ENCODE results near the gene SLC6A3.

SLC6A3 gene

DNA sequence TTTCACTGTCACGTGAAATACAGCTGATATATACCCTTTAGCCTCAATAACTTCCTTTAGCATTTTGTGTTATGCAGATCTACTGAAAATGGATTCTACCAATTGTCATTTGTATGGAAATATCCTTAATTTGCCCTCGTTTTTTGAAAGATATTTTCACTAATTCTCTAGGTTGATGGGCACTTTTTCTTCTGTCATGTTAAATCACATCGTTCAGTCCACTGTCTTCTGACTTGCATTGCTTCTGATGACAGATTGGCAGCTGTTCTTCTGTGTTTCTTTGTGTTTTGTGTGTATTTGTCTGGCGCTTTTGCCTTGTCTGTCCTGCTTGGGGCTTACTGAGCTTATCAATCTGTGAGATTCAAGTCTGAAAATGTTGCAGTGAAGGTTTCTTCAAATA, 90.7 kb downstream of the SLC6A3 start:
- H3K4me2 ChIP-seq (ENCODE audit: low read length) = no peak overlapping the region
- no peaks in the 10 kb centered on the region for H3K36me3 ChIP-seq (ENCODE audit: control insufficient read depth, insufficient read depth, low read length)
- no peak overlapping the region for H3K27ac ChIP-seq
- no peak overlapping the region for H3K9ac ChIP-seq
- no peak overlapping the region for H3K4me3 ChIP-seq (ENCODE audit: low read depth, low read length)
- no peaks in the 10 kb centered on the region for H3K79me2 ChIP-seq
- no peak overlapping the region for H2AFZ ChIP-seq
- H3K27me3 ChIP-seq (ENCODE audit: control insufficient read depth, insufficient read depth, low read length) = peaks cover 4% of the 10 kb centered on the region
- TF ChIP-seq, protein P1, sequence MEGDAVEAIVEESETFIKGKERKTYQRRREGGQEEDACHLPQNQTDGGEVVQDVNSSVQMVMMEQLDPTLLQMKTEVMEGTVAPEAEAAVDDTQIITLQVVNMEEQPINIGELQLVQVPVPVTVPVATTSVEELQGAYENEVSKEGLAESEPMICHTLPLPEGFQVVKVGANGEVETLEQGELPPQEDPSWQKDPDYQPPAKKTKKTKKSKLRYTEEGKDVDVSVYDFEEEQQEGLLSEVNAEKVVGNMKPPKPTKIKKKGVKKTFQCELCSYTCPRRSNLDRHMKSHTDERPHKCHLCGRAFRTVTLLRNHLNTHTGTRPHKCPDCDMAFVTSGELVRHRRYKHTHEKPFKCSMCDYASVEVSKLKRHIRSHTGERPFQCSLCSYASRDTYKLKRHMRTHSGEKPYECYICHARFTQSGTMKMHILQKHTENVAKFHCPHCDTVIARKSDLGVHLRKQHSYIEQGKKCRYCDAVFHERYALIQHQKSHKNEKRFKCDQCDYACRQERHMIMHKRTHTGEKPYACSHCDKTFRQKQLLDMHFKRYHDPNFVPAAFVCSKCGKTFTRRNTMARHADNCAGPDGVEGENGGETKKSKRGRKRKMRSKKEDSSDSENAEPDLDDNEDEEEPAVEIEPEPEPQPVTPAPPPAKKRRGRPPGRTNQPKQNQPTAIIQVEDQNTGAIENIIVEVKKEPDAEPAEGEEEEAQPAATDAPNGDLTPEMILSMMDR (IDR thresholded peaks at IDR 0.05) = no peak
- no peaks in the 10 kb centered on the region for H3K4me1 ChIP-seq
- no peaks in the 10 kb centered on the region for H3K9me3 ChIP-seq (ENCODE audit: control insufficient read depth, low read length)

DNA sequence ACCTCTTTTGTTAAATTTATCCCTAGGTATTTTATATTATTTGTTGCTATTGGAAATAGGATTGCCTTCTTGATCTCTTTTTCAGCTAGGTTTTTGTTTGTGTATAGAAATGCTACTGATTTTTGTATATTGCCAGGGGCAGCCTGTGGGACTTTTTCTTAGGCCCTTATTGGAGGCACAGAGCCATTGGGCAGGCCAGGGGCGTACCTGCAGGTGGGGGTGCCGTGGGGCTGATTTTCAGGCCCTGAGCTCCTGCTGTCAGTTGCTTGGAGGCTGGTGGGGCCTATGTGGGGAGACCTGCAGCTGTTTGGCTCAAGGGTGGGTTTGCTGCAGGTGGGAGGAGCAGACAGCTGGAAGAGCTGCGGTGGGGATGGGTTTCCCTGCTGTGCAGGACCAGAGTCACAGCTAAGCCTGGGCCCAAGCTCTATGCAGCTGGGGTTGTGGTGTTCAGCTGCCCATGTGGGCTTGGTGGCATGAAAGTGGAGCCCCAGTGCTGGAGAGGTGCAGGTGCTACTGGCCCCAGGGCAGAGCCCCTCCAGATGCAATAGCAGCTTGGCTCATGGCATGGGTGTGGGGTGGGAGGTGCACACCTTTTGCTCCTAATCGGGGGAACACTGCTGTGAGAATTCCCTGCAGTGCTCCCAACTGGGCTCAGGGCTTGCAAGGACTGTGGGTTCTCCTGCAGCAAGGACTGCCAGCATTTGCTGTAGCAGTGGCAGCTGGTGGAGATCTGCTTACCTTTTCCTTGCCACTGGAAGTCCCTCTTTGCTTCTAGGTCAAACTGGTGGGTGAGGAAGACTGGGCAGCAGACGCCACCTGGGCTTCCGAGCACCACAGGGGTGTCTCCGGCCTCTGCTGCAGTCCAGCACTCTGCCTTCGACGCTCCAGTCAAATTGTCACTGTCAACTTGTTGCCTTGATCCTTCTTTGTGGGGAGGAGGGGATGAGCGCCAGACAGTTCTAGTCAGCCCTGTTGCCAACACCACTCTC, 92.7 kb downstream of the SLC6A3 start:
- H2AFZ ChIP-seq = no peak overlapping the region
- no peaks in the 10 kb centered on the region for H3K9me3 ChIP-seq (ENCODE audit: control insufficient read depth, low read length)
- no peak overlapping the region for H3K9ac ChIP-seq
- H3K4me3 ChIP-seq (ENCODE audit: low read depth, low read length) = no peak overlapping the region
- no peaks in the 10 kb centered on the region for H3K79me2 ChIP-seq
- no peaks in the 10 kb centered on the region for H3K36me3 ChIP-seq (ENCODE audit: control insufficient read depth, insufficient read depth, low read length)
- no peak overlapping the region for H3K27ac ChIP-seq
- no peak overlapping the region for H3K4me2 ChIP-seq (ENCODE audit: low read length)
- no peaks in the 10 kb centered on the region for H3K4me1 ChIP-seq
- H3K27me3 ChIP-seq (ENCODE audit: control insufficient read depth, insufficient read depth, low read length) = peaks cover 1% of the 10 kb centered on the region
- TF ChIP-seq, protein P1 (IDR thresholded peaks at IDR 0.05) = no peak

DNA sequence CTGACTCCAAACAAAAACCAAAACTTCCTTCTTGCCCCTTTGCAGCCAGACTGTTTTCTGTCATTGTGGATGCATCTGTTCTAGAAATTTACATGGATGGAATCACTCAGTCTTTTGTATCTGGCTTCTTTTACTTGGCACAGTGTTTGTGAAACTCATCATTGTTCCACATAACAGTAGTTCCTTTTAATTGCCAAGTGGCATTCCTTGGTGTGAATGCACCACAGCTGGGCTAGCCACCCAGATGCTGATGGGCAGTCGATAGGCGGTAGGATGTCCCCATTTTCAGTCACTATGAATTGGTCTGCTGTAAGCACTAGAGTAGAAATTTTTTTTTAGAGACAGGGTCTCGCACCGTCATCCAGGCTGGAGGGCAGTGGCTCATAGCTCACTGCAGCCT, 94.1 kb downstream of the SLC6A3 start:
- H3K9me3 ChIP-seq (ENCODE audit: control insufficient read depth, low read length) = no peaks in the 10 kb centered on the region
- no peaks in the 10 kb centered on the region for H3K4me1 ChIP-seq
- no peak overlapping the region for H3K4me3 ChIP-seq (ENCODE audit: low read depth, low read length)
- H3K27me3 ChIP-seq (ENCODE audit: control insufficient read depth, insufficient read depth, low read length) = no peaks in the 10 kb centered on the region
- no peaks in the 10 kb centered on the region for H3K36me3 ChIP-seq (ENCODE audit: control insufficient read depth, insufficient read depth, low read length)
- no peak overlapping the region for H3K9ac ChIP-seq
- H3K79me2 ChIP-seq = no peaks in the 10 kb centered on the region
- TF ChIP-seq, protein P1 (IDR thresholded peaks at IDR 0.05) = no peak
- no peak overlapping the region for H3K4me2 ChIP-seq (ENCODE audit: low read length)
- no peak overlapping the region for H3K27ac ChIP-seq
- H2AFZ ChIP-seq = no peak overlapping the region

DNA sequence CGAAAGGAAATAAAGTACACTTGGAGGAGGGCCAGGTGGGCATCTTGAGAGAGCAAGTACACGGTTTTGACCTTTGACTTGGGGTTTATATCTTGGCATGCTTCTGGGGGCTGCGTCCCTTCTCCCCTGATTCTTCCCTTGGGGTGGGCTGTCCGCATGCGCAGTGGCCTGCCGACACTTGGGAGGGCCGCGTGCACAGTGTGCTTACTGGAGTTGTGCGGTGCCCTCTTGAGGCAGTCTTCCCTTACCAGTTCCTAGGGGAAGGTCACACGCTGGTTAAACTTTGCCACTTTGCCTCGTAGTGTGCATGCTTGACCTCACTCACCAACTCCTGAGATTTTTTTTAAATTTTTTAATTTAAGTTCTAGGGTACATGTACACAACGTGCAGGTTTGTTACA, 96.0 kb downstream of the SLC6A3 start:
- Histone ChIP-seq H3K9me3 (ENCODE audit: control insufficient read depth, low read length) (no peaks in the 10 kb centered on the region), H3K4me1 (no peaks in the 10 kb centered on the region), H3K4me3 (ENCODE audit: low read depth, low read length) (no peak overlapping the region), H3K4me2 (ENCODE audit: low read length) (no peak overlapping the region), H2AFZ (no peak overlapping the region), H3K27me3 (ENCODE audit: control insufficient read depth, insufficient read depth, low read length) (no peaks in the 10 kb centered on the region), H3K27ac (no peak overlapping the region), H3K36me3 (ENCODE audit: control insufficient read depth, insufficient read depth, low read length) (no peaks in the 10 kb centered on the region), H3K79me2 (no peaks in the 10 kb centered on the region), H3K9ac (no peak overlapping the region)
- TF ChIP-seq, protein P1 (IDR thresholded peaks at IDR 0.05) = no peak

DNA sequence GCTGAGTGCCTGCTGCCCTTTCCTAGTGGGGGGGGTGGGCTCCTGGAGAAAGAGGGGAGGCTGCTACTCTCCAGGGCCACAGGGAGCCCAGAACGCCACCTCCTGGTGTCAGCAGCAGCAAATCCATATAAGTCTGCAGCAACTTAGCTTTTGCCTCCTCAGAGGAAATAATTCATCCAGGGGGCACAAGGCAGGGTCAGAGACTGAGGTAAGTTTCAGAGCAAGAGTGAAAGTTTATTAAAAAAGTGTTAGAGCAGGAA, 96.3 kb downstream of the SLC6A3 start:
- Histone ChIP-seq H3K4me1 (no peaks in the 10 kb centered on the region), H3K27ac (no peak overlapping the region), H3K4me3 (ENCODE audit: low read depth, low read length) (no peak overlapping the region), H3K79me2 (no peaks in the 10 kb centered on the region), H3K4me2 (ENCODE audit: low read length) (no peak overlapping the region), H2AFZ (no peak overlapping the region), H3K9ac (no peak overlapping the region), H3K9me3 (ENCODE audit: control insufficient read depth, low read length) (no peaks in the 10 kb centered on the region), H3K27me3 (ENCODE audit: control insufficient read depth, insufficient read depth, low read length) (no peaks in the 10 kb centered on the region), H3K36me3 (ENCODE audit: control insufficient read depth, insufficient read depth, low read length) (no peaks in the 10 kb centered on the region)
- TF ChIP-seq, protein P1 (IDR thresholded peaks at IDR 0.05) = no peak

Measured in parathyroid adenoma (tissue), 2 donors.